Liver (tissue), 3 donors: ENCODE data around the gene PCSK1N.

Experiments
- CTCF ChIP-seq: fragments of 150-350 bp; IDR thresholded peaks from 2 replicates; pipeline ENCODE4 v1.5.1; 2017; ENCODE audit warnings: improper control_type of control experiment, low read depth, low read length; ENCODE audit not compliant: missing input control
- EGR1 ChIP-seq, 2 donors: IDR thresholded peaks; 2 replicates each; pipeline ENCODE4 v1.6.1; 2016 to 2018; ENCODE audit warnings: antibody characterized with exemption in 2 of 2, low read depth in 2 of 2
- FOXA1 ChIP-seq: IDR thresholded peaks from 2 replicates; pipeline ENCODE4 v1.6.1; 2016; ENCODE audit warnings: antibody characterized with exemption
- GABPA ChIP-seq, 2 donors: IDR thresholded peaks in 1 of 2; conservative IDR thresholded peaks in 1 of 2; 2 replicates each; pipeline ENCODE4 v1.6.1; 2016; ENCODE audit warnings: antibody characterized with exemption in 2 of 2, mild to moderate bottlenecking in 1 of 2, moderate library complexity in 1 of 2
- HNF4G ChIP-seq: IDR thresholded peaks from 2 replicates; pipeline ENCODE4 v1.6.1; 2016; ENCODE audit warnings: antibody characterized with exemption
- JUND ChIP-seq, 2 donors: IDR thresholded peaks; 2 replicates each; pipeline ENCODE4 v1.6.1; 2016; ENCODE audit warnings: antibody characterized with exemption in 2 of 2
- RAD21 ChIP-seq, 2 donors: IDR thresholded peaks; 2 replicates each; pipeline ENCODE4 v1.6.1; 2016; ENCODE audit warnings: antibody characterized with exemption in 2 of 2, mild to moderate bottlenecking in 2 of 2
- REST ChIP-seq: IDR thresholded peaks from 2 replicates; pipeline ENCODE4 v1.6.1; 2016; ENCODE audit warnings: antibody characterized with exemption, mild to moderate bottlenecking
- SP1 ChIP-seq: IDR thresholded peaks from 2 replicates; pipeline ENCODE4 v1.6.1; 2018; ENCODE audit warnings: antibody characterized with exemption, mild to moderate bottlenecking
- TAF1 ChIP-seq: conservative IDR thresholded peaks from 2 replicates; pipeline ENCODE4 v1.6.1; 2016; ENCODE audit warnings: antibody characterized with exemption, mild to moderate bottlenecking
- YY1 ChIP-seq: IDR thresholded peaks from 2 replicates; pipeline ENCODE4 v1.6.1; 2016; ENCODE audit warnings: antibody characterized with exemption, mild to moderate bottlenecking
- TF ChIP-seq, protein P1 (sequence below): IDR thresholded peaks from 2 replicates; pipeline ENCODE4 v1.6.1; 2016; ENCODE audit warnings: antibody characterized with exemption
- TF ChIP-seq, protein P2 (sequence below): IDR thresholded peaks from 2 replicates; pipeline ENCODE4 v1.6.1; 2016; ENCODE audit warnings: antibody characterized with exemption
- TF ChIP-seq, protein P3 (sequence below): IDR thresholded peaks from 2 replicates; pipeline ENCODE4 v1.6.1; 2016; ENCODE audit warnings: antibody characterized with exemption
- donor health status: healthy.
- donor health status: healthy.

DNA sequence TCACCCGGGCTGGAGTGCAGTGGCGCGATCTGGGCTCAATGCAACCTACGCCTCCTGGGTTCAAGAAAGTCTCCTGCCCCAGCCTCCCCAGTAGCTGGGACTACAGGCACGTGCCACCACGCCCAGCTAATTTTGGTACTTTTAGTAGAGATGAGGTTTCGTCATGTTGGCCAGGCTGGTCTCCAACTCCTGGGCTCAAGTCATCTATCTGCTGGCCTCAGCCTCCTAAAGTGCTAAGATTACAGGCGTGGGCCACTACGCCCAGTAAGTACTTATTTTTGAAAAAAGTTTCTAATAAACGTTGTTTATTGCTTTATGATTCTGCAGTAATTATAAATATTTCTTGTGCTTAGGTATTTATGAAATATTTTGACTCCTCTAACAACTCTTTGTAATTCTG, 4.3 kb upstream of the PCSK1N start:
- no peak for TF ChIP-seq CTCF
- no peak for TF ChIP-seq RAD21 (IDR thresholded peaks at IDR 0.05)
- no peak for TF ChIP-seq GABPA (IDR thresholded peaks at IDR 0.05 in 1 of 2, conservative IDR thresholded peaks at IDR 0.05 in 1 of 2)
- TF ChIP-seq FOXA1, result no peak
- TF ChIP-seq TAF1, result no peak
- TF ChIP-seq, protein P1, sequence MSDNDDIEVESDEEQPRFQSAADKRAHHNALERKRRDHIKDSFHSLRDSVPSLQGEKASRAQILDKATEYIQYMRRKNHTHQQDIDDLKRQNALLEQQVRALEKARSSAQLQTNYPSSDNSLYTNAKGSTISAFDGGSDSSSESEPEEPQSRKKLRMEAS, result no peak
- TF ChIP-seq, protein P2, sequence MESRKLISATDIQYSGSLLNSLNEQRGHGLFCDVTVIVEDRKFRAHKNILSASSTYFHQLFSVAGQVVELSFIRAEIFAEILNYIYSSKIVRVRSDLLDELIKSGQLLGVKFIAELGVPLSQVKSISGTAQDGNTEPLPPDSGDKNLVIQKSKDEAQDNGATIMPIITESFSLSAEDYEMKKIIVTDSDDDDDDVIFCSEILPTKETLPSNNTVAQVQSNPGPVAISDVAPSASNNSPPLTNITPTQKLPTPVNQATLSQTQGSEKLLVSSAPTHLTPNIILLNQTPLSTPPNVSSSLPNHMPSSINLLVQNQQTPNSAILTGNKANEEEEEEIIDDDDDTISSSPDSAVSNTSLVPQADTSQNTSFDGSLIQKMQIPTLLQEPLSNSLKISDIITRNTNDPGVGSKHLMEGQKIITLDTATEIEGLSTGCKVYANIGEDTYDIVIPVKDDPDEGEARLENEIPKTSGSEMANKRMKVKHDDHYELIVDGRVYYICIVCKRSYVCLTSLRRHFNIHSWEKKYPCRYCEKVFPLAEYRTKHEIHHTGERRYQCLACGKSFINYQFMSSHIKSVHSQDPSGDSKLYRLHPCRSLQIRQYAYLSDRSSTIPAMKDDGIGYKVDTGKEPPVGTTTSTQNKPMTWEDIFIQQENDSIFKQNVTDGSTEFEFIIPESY, result no peak
- no peak for TF ChIP-seq REST
- TF ChIP-seq SP1, result no peak
- no peak for TF ChIP-seq HNF4G
- TF ChIP-seq EGR1 (IDR thresholded peaks at IDR 0.05; ENCODE audit: low read depth in 2 of 2), result no peak
- TF ChIP-seq, protein P3, sequence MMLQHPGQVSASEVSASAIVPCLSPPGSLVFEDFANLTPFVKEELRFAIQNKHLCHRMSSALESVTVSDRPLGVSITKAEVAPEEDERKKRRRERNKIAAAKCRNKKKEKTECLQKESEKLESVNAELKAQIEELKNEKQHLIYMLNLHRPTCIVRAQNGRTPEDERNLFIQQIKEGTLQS, result no peak
- TF ChIP-seq JUND (IDR thresholded peaks at IDR 0.05), result no peak
- no peak for TF ChIP-seq YY1
